Hepatocyte (in vitro differentiated cells): ENCODE measurements around the gene ZHX3. TPM values are rescaled to one million over a fixed set of nuclear protein-coding genes. Genes with fewer than 3 reads are reported as not detected.
A peak's percentile ranks its signal among the peaks of the same experiment; 100 is the strongest.

ENCODE experiments used
- DNase-seq: peaks from one replicate; pipeline ENCODE4 v3.0.0-alpha.2; 2016; ENCODE audit warnings: low spot score
- H2AFZ ChIP-seq: fragments of 200-600 bp; sonication (generic); 2 replicates; pipeline ENCODE4 v1.6.0; 2016; ENCODE audit warnings: antibody characterized with exemption, mild to moderate bottlenecking
- H3K27ac ChIP-seq: fragments of 200-600 bp; sonication (generic); 2 replicates; pipeline ENCODE4 v1.5.1; 2016; ENCODE audit warnings: mild to moderate bottlenecking
- H3K27me3 ChIP-seq: fragments of 200-600 bp; sonication (generic); 2 replicates; pipeline ENCODE4 v1.6.1; 2016
- H3K36me3 ChIP-seq: fragments of 200-600 bp; sonication (generic); replicated peaks from 2 replicates; pipeline ENCODE4 v1.5.1; 2016; ENCODE audit warnings: low read depth; ENCODE audit not compliant: insufficient read depth
- H3K4me1 ChIP-seq: fragments of 200-600 bp; sonication (generic); 2 replicates; pipeline ENCODE4 v1.5.1; 2016; ENCODE audit warnings: mild to moderate bottlenecking, moderate library complexity; ENCODE audit not compliant: insufficient read depth
- H3K4me2 ChIP-seq: fragments of 200-600 bp; sonication (generic); 2 replicates; pipeline ENCODE4 v1.6.0; 2016
- H3K4me3 ChIP-seq: fragments of 200-600 bp; sonication (generic); 2 replicates; pipeline ENCODE4 v1.5.1; 2016; ENCODE audit warnings: mild to moderate bottlenecking
- H3K79me2 ChIP-seq: fragments of 200-600 bp; sonication (generic); 2 replicates; pipeline ENCODE4 v1.6.0; 2017; ENCODE audit warnings: mild to moderate bottlenecking
- H3K9me2 ChIP-seq: fragments of 200-600 bp; sonication (generic); replicated peaks from 2 replicates; pipeline ENCODE4 v1.6.0; 2017; ENCODE audit warnings: mild to moderate bottlenecking; ENCODE audit not compliant: insufficient read depth
- H3K9me3 ChIP-seq: fragments of 200-600 bp; sonication (generic); 2 replicates; pipeline ENCODE4 v1.5.1; 2016; ENCODE audit warnings: low read depth, mild to moderate bottlenecking
- H4K20me1 ChIP-seq: fragments of 200-600 bp; sonication (generic); 2 replicates; pipeline ENCODE4 v1.6.0; 2016; ENCODE audit warnings: mild to moderate bottlenecking; ENCODE audit not compliant: insufficient read depth, poor library complexity, severe bottlenecking
- EZH2 ChIP-seq: fragments of 200-600 bp; sonication (generic); IDR thresholded peaks from 2 replicates; pipeline ENCODE4 v1.6.1; 2016; ENCODE audit warnings: antibody characterized with exemption, mild to moderate bottlenecking, borderline replicate concordance
- EZH2phosphoT487 ChIP-seq: fragments of 200-600 bp; sonication (generic); IDR thresholded peaks from one replicate; pipeline ENCODE4 v1.6.1; 2018; ENCODE audit warnings: antibody characterized with exemption, mild to moderate bottlenecking, low read depth, moderate library complexity; ENCODE audit not compliant: unreplicated experiment, severe bottlenecking
- WGBS: methylation state at CpG from one replicate; pipeline ENCODE4 v1.1.6; 2016; ENCODE audit warnings: low lambda C conversion rate; ENCODE audit errors: missing lambda C conversion rate; 5-methylcytosine and 5-hydroxymethylcytosine counted together
- polyA plus RNA-seq: library from polyadenylated mRNA; unstranded; fragments of >200 nt; fragmentation: Nextera tagmentation; extraction: Ambion mirVana; gene quantifications from 2 replicates; pipeline ENCODE4 v1.2.1, GENCODE V29; 2016
- total RNA-seq: library from RNA; depleted of rRNA; stranded (reverse); fragments of >200 nt; gene quantifications from 2 replicates; pipeline ENCODE4 v1.2.3, GENCODE V29; 2014
- TF ChIP-seq, protein P1 (sequence below): fragments of 200-600 bp; sonication (generic); IDR thresholded peaks from 2 replicates; pipeline ENCODE4 v1.5.1; 2016; ENCODE audit warnings: antibody characterized with exemption, mild to moderate bottlenecking; ENCODE audit not compliant: poor library complexity

ZHX3 gene
- total and polyA plus RNA-seq, 2 experiments from 2014 or later: 15.0 to 19.7 TPM

- H3K9me3 ChIP-seq: no peaks in the 10 kb centered on the region
- H3K79me2 ChIP-seq: peaks cover 19% of the 10 kb centered on the region
- H3K4me3 ChIP-seq: no peak overlapping the region
- H3K27ac ChIP-seq: peak overlapping the region; percentile 7
- no peak overlapping the region for H2AFZ ChIP-seq
- no peak for DNase-seq
- H3K4me2 ChIP-seq: peak overlapping the region; percentile 76
- TF ChIP-seq EZH2phosphoT487 (no peak), EZH2 (no peak)
- TF ChIP-seq, protein P1, sequence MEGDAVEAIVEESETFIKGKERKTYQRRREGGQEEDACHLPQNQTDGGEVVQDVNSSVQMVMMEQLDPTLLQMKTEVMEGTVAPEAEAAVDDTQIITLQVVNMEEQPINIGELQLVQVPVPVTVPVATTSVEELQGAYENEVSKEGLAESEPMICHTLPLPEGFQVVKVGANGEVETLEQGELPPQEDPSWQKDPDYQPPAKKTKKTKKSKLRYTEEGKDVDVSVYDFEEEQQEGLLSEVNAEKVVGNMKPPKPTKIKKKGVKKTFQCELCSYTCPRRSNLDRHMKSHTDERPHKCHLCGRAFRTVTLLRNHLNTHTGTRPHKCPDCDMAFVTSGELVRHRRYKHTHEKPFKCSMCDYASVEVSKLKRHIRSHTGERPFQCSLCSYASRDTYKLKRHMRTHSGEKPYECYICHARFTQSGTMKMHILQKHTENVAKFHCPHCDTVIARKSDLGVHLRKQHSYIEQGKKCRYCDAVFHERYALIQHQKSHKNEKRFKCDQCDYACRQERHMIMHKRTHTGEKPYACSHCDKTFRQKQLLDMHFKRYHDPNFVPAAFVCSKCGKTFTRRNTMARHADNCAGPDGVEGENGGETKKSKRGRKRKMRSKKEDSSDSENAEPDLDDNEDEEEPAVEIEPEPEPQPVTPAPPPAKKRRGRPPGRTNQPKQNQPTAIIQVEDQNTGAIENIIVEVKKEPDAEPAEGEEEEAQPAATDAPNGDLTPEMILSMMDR: no peak
- peaks cover 31% of the 10 kb centered on the region for H3K4me1 ChIP-seq
- no peaks in the 10 kb centered on the region for H3K36me3 ChIP-seq
- H4K20me1 ChIP-seq: no peaks in the 10 kb centered on the region
- no peaks in the 10 kb centered on the region for H3K27me3 ChIP-seq
- 91% methylated on average over 9 of the region's 9 CpGs for WGBS
- H3K9me2 ChIP-seq: no peaks in the 10 kb centered on the region
Measured at GRCh38 chr20:41342474-41343464, 25.2 kb upstream of the ZHX3 start.

DNA sequence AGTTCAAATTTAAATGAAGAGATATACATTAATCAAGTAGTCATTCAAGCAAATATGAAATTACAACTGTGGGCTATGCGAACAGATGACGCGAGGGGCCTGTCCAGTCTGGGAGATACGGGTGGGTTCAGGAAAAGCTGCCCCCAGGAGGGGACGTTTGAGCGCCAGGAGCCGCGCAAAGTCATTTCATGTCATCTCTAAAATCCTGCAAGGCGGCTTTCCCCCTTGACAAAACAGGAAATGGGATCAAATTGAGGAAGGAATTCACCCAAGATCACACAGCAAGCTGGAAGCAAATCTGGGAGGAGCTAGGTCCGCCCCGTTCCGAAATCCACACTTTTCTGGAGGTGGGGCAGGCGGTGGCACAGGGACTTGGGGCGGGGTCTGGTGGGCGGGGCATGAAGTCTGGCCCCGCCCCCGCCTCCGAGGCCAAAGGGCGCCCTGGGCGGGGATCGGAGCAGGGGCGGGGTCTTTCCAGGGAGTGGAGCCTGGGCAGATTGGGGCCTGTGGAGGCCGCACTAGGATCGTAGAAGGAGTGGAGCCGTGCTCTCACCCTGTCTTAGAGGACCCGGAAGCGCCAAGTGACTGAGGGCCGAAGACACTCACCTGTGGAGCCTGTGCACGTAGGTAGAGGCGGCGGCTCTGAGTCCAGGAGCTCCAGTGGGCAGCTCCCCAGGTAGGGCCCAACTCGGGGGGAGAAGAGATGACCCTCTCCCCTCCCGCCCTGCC lies 23.0 kb upstream of the ZHX3 start, which contains the start of gene LPIN3:
TSS of gene LPIN3 (plus strand) at position 495 of the 729 bp plus-strand sequence. CDS start 4,983 bp downstream, outside the sequence.
- peak within 1 kb of the TSS; percentile 86 for H2AFZ ChIP-seq
- WGBS: 5% methylated on average over 13 of the region's 33 CpGs
- H3K27me3 ChIP-seq: no peaks in the 10 kb centered on the region

GRCh38 chr20:41339957-41340326 lies 22.4 kb upstream of the ZHX3 start:
- Histone ChIP-seq H2AFZ (peak overlapping the region; percentile 86), H3K9me2 (no peaks in the 10 kb centered on the region)

More for the DNA sequence above, 23.0 kb upstream of the ZHX3 start, which contains the start of gene LPIN3:
- H3K4me1 ChIP-seq: peaks cover 27% of the 10 kb centered on the region
- peaks cover 19% of the 10 kb centered on the region for H3K79me2 ChIP-seq
- H3K9me3 ChIP-seq: no peaks in the 10 kb centered on the region
- peak; percentile 96 for DNase-seq
- H3K4me2 ChIP-seq: peak within 1 kb of the TSS; percentile 76
- H3K4me3 ChIP-seq: no peak within 1 kb of the TSS
- H3K36me3 ChIP-seq: no peaks in the 10 kb centered on the region
- H4K20me1 ChIP-seq: no peaks in the 10 kb centered on the region
- TF ChIP-seq EZH2 (no peak), EZH2phosphoT487 (no peak)
- TF ChIP-seq, protein P1: peak; percentile 56
- peak within 1 kb of the TSS; percentile 78 for H3K27ac ChIP-seq
- H3K9me2 ChIP-seq: no peaks in the 10 kb centered on the region

More at GRCh38 chr20:41339957-41340326, 22.4 kb upstream of the ZHX3 start:
- WGBS: 3% methylated on average over 25 of the region's 25 CpGs
- peak overlapping the region; percentile 68 for H3K27ac ChIP-seq
- peak; percentile 94 for DNase-seq
- no peaks in the 10 kb centered on the region for H3K27me3 ChIP-seq
- TF ChIP-seq EZH2phosphoT487: no peak
- TF ChIP-seq EZH2: no peak
- TF ChIP-seq, protein P1: peak; percentile 100
- H3K79me2 ChIP-seq: peaks cover 19% of the 10 kb centered on the region
- no peaks in the 10 kb centered on the region for H3K36me3 ChIP-seq
- peaks cover 27% of the 10 kb centered on the region for H3K4me1 ChIP-seq
- no peaks in the 10 kb centered on the region for H4K20me1 ChIP-seq
- H3K4me2 ChIP-seq: peak overlapping the region; percentile 76
- no peak overlapping the region for H3K4me3 ChIP-seq
- no peaks in the 10 kb centered on the region for H3K9me3 ChIP-seq
